HL-60 (cell line): Measurements from ENCODE around the gene SASH3.
"Not testable (repeated sequence)": the region's sequence is repeated elsewhere in the genome, so short reads cannot be mapped to it uniquely, and the experiment has no call there.

ENCODE experiments used
- DNase-seq, 2 experiments: peaks; one replicate each; pipeline ENCODE4 v3.0.0-alpha.2; 2010 to 2020; ENCODE audit warnings: low read depth in 1 of 2, low spot score in 1 of 2
- H3K27ac ChIP-seq: fragments of 250-450 bp; sonication (Bioruptor Pico); replicated peaks from 2 replicates; pipeline ENCODE4 v1.5.1; 2020; ENCODE audit warnings: mild to moderate bottlenecking, moderate library complexity
- H3K27me3 ChIP-seq: fragments of 250-450 bp; sonication (Bioruptor Pico); 2 replicates; pipeline ENCODE4 v1.5.1; 2021; ENCODE audit warnings: mild to moderate bottlenecking, moderate library complexity; ENCODE audit not compliant: insufficient read depth, poor library complexity, severe bottlenecking
- H3K4me3 ChIP-seq: replicated peaks from 2 replicates; pipeline ENCODE4 v1.5.1; 2011; ENCODE audit warnings: mild to moderate bottlenecking, control low read depth, low read length; ENCODE audit not compliant: insufficient read depth
- GABPA ChIP-seq: IDR thresholded peaks from 2 replicates; pipeline ENCODE4 v1.6.1; 2012; ENCODE audit warnings: low read depth
- POLR2AphosphoS5 ChIP-seq: IDR thresholded peaks from 2 replicates; pipeline ENCODE4 v1.6.1; 2012; ENCODE audit warnings: low read depth
- REST ChIP-seq: IDR thresholded peaks from 2 replicates; pipeline ENCODE4 v1.6.1; 2012; ENCODE audit warnings: low read depth; ENCODE audit not compliant: insufficient replicate concordance
- SPI1 ChIP-seq: IDR thresholded peaks from 2 replicates; pipeline ENCODE4 v1.6.1; 2012; ENCODE audit warnings: low read depth, mild to moderate bottlenecking, borderline replicate concordance
- TF ChIP-seq, protein P1 (sequence below): IDR thresholded peaks from one replicate; pipeline ENCODE4 v1.5.1; 2011; ENCODE audit warnings: low read length, control low read depth, inconsistent platforms; ENCODE audit not compliant: insufficient read depth

Gene SASH3

DNA sequence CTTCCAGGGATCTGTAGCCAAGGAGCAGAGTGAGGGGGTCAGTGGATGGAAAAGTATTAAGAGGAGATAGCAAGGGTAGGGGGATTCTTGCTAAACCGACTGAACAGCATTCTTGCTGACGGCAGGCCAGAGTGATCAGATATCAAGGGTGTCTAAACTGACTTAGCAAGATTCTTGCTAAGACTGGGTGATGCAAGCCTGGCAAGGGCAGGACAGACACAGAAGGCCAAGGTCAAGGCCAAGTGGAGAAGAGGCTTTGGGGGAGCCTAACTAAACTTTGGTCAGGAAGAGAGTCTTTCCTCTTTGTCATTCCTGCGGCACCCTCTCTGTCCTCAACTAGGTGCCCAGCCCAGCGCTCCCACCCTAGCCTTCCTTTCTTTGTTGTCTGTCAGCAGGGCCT, 40.2 kb upstream of the SASH3 start:
- no peak for DNase-seq
- H3K27ac ChIP-seq, result no peak overlapping the region
- TF ChIP-seq GABPA, result no peak
- TF ChIP-seq, protein P1, sequence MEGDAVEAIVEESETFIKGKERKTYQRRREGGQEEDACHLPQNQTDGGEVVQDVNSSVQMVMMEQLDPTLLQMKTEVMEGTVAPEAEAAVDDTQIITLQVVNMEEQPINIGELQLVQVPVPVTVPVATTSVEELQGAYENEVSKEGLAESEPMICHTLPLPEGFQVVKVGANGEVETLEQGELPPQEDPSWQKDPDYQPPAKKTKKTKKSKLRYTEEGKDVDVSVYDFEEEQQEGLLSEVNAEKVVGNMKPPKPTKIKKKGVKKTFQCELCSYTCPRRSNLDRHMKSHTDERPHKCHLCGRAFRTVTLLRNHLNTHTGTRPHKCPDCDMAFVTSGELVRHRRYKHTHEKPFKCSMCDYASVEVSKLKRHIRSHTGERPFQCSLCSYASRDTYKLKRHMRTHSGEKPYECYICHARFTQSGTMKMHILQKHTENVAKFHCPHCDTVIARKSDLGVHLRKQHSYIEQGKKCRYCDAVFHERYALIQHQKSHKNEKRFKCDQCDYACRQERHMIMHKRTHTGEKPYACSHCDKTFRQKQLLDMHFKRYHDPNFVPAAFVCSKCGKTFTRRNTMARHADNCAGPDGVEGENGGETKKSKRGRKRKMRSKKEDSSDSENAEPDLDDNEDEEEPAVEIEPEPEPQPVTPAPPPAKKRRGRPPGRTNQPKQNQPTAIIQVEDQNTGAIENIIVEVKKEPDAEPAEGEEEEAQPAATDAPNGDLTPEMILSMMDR, result no peak
- TF ChIP-seq POLR2AphosphoS5, result no peak
- no peak for TF ChIP-seq REST
- TF ChIP-seq SPI1, result no peak
- no peaks in the 10 kb centered on the region for H3K27me3 ChIP-seq
- H3K4me3 ChIP-seq, result no peak overlapping the region

- no peak overlapping the region for H3K4me3 ChIP-seq
- H3K27ac ChIP-seq, result no peak overlapping the region
- DNase-seq, result no peak
- no peak for TF ChIP-seq POLR2AphosphoS5
- TF ChIP-seq GABPA, result no peak
- TF ChIP-seq, protein P1, result no peak
- H3K27me3 ChIP-seq, result no peaks in the 10 kb centered on the region
Measured at GRCh38 chrX:129741880-129742758, 37.6 kb upstream of the SASH3 start.

DNA sequence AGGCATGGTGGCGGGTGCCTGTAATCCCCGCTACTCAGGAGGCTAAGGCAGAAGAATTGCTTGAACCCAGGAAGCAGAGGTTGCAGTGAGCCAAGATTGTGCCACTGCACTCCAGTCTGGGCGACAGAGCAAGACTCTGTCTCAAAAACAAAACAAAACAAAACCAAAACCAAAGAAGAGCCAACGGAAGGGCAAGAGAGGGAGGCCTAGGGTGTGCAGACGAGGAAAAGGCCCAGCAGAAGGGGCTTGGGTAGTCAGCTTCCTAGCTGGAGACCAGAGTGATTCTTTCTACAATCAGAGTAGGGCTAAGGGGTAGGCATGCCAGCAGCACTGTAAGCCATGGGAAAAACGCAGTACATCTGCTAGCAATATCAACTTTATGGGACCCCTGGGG, 37.0 kb upstream of the SASH3 start:
- DNase-seq, result not testable (repeated sequence)

GRCh38 chrX:129743821-129744220, 35.9 kb upstream of the SASH3 start:
- no peak overlapping the region for H3K4me3 ChIP-seq
- no peaks in the 10 kb centered on the region for H3K27me3 ChIP-seq
- TF ChIP-seq GABPA, result no peak
- no peak for TF ChIP-seq POLR2AphosphoS5
- TF ChIP-seq, protein P1, result no peak
- TF ChIP-seq REST, result no peak
- TF ChIP-seq SPI1, result no peak
- H3K27ac ChIP-seq, result no peak overlapping the region
- no peak for DNase-seq

More for the DNA sequence above, 37.0 kb upstream of the SASH3 start:
- H3K27me3 ChIP-seq, H3K27ac ChIP-seq, H3K4me3 ChIP-seq: not testable (repeated sequence)
